OCI-LY7 (cell line): ENCODE results near the gene CACNB1. TPM values are rescaled to one million over a fixed set of nuclear protein-coding genes. Genes with fewer than 3 reads are reported as not detected.

ENCODE experiments used
- Bru-seq: library from RNA; stranded (reverse); fragments of 400-500 nt; gene quantifications from one replicate; lab custom pipeline; 2021; lab: Mats Ljungman, UMichigan
- BruChase-seq, 2 experiments: library from RNA; stranded (reverse); fragments of 400-500 nt; gene quantifications; one replicate each; lab custom pipeline; 2021; lab: Mats Ljungman, UMichigan
- BruUV-seq: library from RNA; stranded (reverse); fragments of 400-500 nt; replicated peaks from 2 replicates; lab custom pipeline; 2021; lab: Mats Ljungman, UMichigan
- CTCF ChIA-PET: fragments of 300-600 bp; sonication (Branson Sonifier 250); formaldehyde crosslinking; loops from one replicate; lab custom pipeline; 2022; ENCODE audit warnings: antibody characterized with exemption; ENCODE audit not compliant: unreplicated experiment; lab: Charles Lee
- POLR2A ChIA-PET: fragments of 300-600 bp; sonication (Branson Sonifier 250); formaldehyde crosslinking; loops from one replicate; lab custom pipeline; 2022; ENCODE audit warnings: antibody characterized with exemption; lab: Charles Lee
- DNase-seq: peaks from one replicate; pipeline ENCODE4 v3.0.0-alpha.2; 2015; ENCODE audit warnings: low spot score
- H2AFZ ChIP-seq: fragments of 200-600 bp; sonication (generic), shearing (Covaris generic); 2 replicates; pipeline ENCODE4 v1.6.1; 2014; ENCODE audit warnings: mild to moderate bottlenecking, antibody characterized with exemption, low read length, moderate library complexity
- H3K27ac ChIP-seq: fragments of 200-600 bp; sonication (generic); 2 replicates; pipeline ENCODE4 v1.5.1; 2014; ENCODE audit warnings: mixed run types, low read depth, mild to moderate bottlenecking, moderate library complexity, low read length, inconsistent platforms; ENCODE audit not compliant: poor library complexity, severe bottlenecking
- H3K36me3 ChIP-seq: fragments of 200-600 bp; sonication (generic); 2 replicates; pipeline ENCODE4 v1.6.1; 2014; ENCODE audit warnings: mild to moderate bottlenecking, antibody characterized with exemption, low read length, moderate library complexity, mixed read lengths; ENCODE audit not compliant: insufficient read depth
- H3K4me1 ChIP-seq: fragments of 200-600 bp; sonication (generic); 2 replicates; pipeline ENCODE4 v1.5.1; 2014; ENCODE audit warnings: mild to moderate bottlenecking, low read length; ENCODE audit not compliant: insufficient read depth, poor library complexity, severe bottlenecking
- H3K4me2 ChIP-seq: fragments of 200-600 bp; sonication (generic); 2 replicates; pipeline ENCODE4 v1.6.1; 2014; ENCODE audit warnings: mild to moderate bottlenecking, low read length
- H3K4me3 ChIP-seq: fragments of 200-600 bp; sonication (generic); 2 replicates; pipeline ENCODE4 v1.5.1; 2014; ENCODE audit warnings: mild to moderate bottlenecking, low read depth, low read length; ENCODE audit not compliant: poor library complexity, severe bottlenecking
- H3K79me2 ChIP-seq: fragments of 200-600 bp; sonication (generic); 2 replicates; pipeline ENCODE4 v1.6.1; 2016; ENCODE audit warnings: low read depth, mild to moderate bottlenecking, low read length, moderate library complexity, mixed read lengths; ENCODE audit not compliant: insufficient read depth
- H3K9me2 ChIP-seq: fragments of 200-600 bp; sonication (generic); 2 replicates; pipeline ENCODE4 v1.6.1; 2016; ENCODE audit warnings: mild to moderate bottlenecking, low read length, mixed read lengths; ENCODE audit not compliant: insufficient read depth
- H3K9me3 ChIP-seq: fragments of 200-600 bp; sonication (generic); 2 replicates; pipeline ENCODE4 v1.6.1; 2014; ENCODE audit warnings: mild to moderate bottlenecking, mixed run types, low read length, mixed read lengths
- H4K20me1 ChIP-seq: fragments of 200-600 bp; sonication (generic); 2 replicates; pipeline ENCODE4 v1.6.1; 2014; ENCODE audit warnings: mild to moderate bottlenecking, antibody characterized with exemption, low read length, moderate library complexity, mixed read lengths; ENCODE audit not compliant: insufficient read depth
- CTCF ChIP-seq: fragments of 200-600 bp; sonication (generic); conservative IDR thresholded peaks from 2 replicates; pipeline ENCODE4 v1.5.1; 2014; ENCODE audit warnings: mild to moderate bottlenecking, antibody characterized with exemption, low read length, moderate library complexity, mixed read lengths
- EZH2phosphoT487 ChIP-seq: fragments of 200-600 bp; sonication (generic); IDR thresholded peaks from 2 replicates; pipeline ENCODE4 v1.6.1; 2018; ENCODE audit warnings: low read depth, borderline replicate concordance, mild to moderate bottlenecking, mixed run types, antibody characterized with exemption, low read length, moderate library complexity, mixed read lengths
- intact Hi-C: fragments of 100-400 bp; cut with micrococcal nuclease; formaldehyde crosslinking; loops from one replicate; pipeline ENCODE4 v1.10.0; 2022; ENCODE audit not compliant: unreplicated experiment
- long read RNA-seq: library from polyadenylated mRNA; stranded (forward); transcript quantifications from one replicate; pipeline ENCODE4 v2.0.0, GENCODE V29; 2022
- total RNA-seq, 2 experiments: library from RNA; depleted of rRNA in 1 of 2; stranded (reverse); fragments of >200 nt in 1 of 2; shearing (Covaris generic) in 1 of 2; gene quantifications; 2 replicates each; pipeline ENCODE4 v1.2.3, GENCODE V29; 2014 to 2022

Gene CACNB1
- 17.9 and 23.7 TPM in 2 replicates for total RNA-seq (2014; rRNA removed; shearing (Covaris generic))
- 30.9 and 35.5 TPM in 2 replicates for total RNA-seq (2022)
- percentile 58 among the genes with signal in this experiment for Bru-seq, nascent RNA
- percentile 65 among the genes with signal in this experiment for BruChase-seq, experiment 1, labeled RNA remaining after a 6-hour chase
- BruChase-seq, experiment 2, labeled RNA remaining after a 2-hour chase = percentile 62 among the genes with signal in this experiment
- long read RNA-seq, transcript CACNB1-212 (13 exons, 3,722 nt) = major isoform, 7 of 20 reads
- long read RNA-seq, partial matches to known transcripts = 0 of 20 reads
- long read RNA-seq, other reads (novel, unspliced or antisense) = 12 of 20 reads

- H3K9me3 ChIP-seq = no peaks in the 10 kb centered on the region
- TF ChIP-seq CTCF (no peak), EZH2phosphoT487 (no peak)
- no TSS peak for BruUV-seq
- H3K4me1 ChIP-seq = peaks cover 60% of the 10 kb centered on the region
- no peaks in the 10 kb centered on the region for H3K9me2 ChIP-seq
- POLR2A ChIA-PET = interaction anchor here (0.6 kb wide), 1 partner anchor 76 kb away, joined by 3 read pairs; no protein-coding TSS in a partner anchor
- intact Hi-C loops = loop anchor here (2.0 kb wide), 1 partner anchor 25 kb away; no protein-coding TSS in a partner anchor
- H3K36me3 ChIP-seq = peaks cover 47% of the 10 kb centered on the region
- peaks cover 16% of the 10 kb centered on the region for H4K20me1 ChIP-seq
- H3K79me2 ChIP-seq = peaks cover 44% of the 10 kb centered on the region
- peak within 1 kb of the TSS; percentile 88 for H3K27ac ChIP-seq
- peak within 1 kb of the TSS; percentile 96 for H3K4me2 ChIP-seq
- peak within 1 kb of the TSS; percentile 91 for H3K4me3 ChIP-seq
- peak within 1 kb of the TSS; percentile 23; the same call in 1 of the 2 replicates for H2AFZ ChIP-seq
- peak; percentile 82 for DNase-seq
- CTCF ChIA-PET = no interaction called here
Observed at GRCh38 chr17:39197380-39198185, at the start of gene CACNB1. CACNB1 (minus strand) TSS chr17:39197669; CDS start chr17:39197495, 174 bp downstream.

- Histone ChIP-seq H3K4me1 (peaks cover 39% of the 10 kb centered on the region), H2AFZ (no peak overlapping the region), H3K4me2 (no peak overlapping the region), H3K36me3 (no peaks in the 10 kb centered on the region), H3K9me2 (no peaks in the 10 kb centered on the region), H4K20me1 (no peaks in the 10 kb centered on the region), H3K4me3 (no peak overlapping the region), H3K9me3 (no peaks in the 10 kb centered on the region), H3K27ac (no peak overlapping the region), H3K79me2 (no peaks in the 10 kb centered on the region)
- no peak for DNase-seq
- CTCF ChIA-PET = no interaction called here
- no TSS peak for BruUV-seq
- POLR2A ChIA-PET = no interaction called here
- peak; percentile 28; the same call in 1 of the 2 replicates for TF ChIP-seq CTCF
- TF ChIP-seq EZH2phosphoT487 = no peak
- intact Hi-C loops = no loop called here
Observed at GRCh38 chr17:39246274-39246673, 48.8 kb upstream of the CACNB1 start.
